WTC11 (cell line): Measurements from ENCODE around the gene EXOSC2. TPM values are rescaled to one million over a fixed set of nuclear protein-coding genes. Genes with fewer than 3 reads are reported as not detected.
A peak's percentile ranks its signal among the peaks of the same experiment; 100 is the strongest.

Experiments used
- CREM ChIP-seq: sonication (generic); formaldehyde crosslinking; IDR thresholded peaks from 2 replicates; pipeline ENCODE4 v1.8.1; 2022; ENCODE audit warnings: mild to moderate bottlenecking, missing genetic modification reagents, moderate library complexity
- ELF4 ChIP-seq: sonication (generic); formaldehyde crosslinking; IDR thresholded peaks from 2 replicates; pipeline ENCODE4 v1.8.1; 2022; ENCODE audit warnings: low read depth, mild to moderate bottlenecking, moderate library complexity, missing genetic modification reagents
- ETV6 ChIP-seq: sonication (generic); formaldehyde crosslinking; IDR thresholded peaks from 2 replicates; pipeline ENCODE4 v1.8.1; 2022; ENCODE audit warnings: mild to moderate bottlenecking, missing genetic modification reagents
- GRHL2 ChIP-seq: fragments of 250-450 bp; sonication (Bioruptor Pico); IDR thresholded peaks from 2 replicates; pipeline ENCODE4 v1.8.0; 2022; ENCODE audit warnings: mild to moderate bottlenecking, moderate library complexity; ENCODE audit not compliant: insufficient replicate concordance, severe bottlenecking
- JAZF1 ChIP-seq: fragments of 250-450 bp; sonication (Bioruptor Pico); IDR thresholded peaks from 2 replicates; pipeline ENCODE4 v1.9.0; 2021; ENCODE audit warnings: moderate library complexity, mild to moderate bottlenecking, inconsistent platforms
- KAT7 ChIP-seq: sonication (generic); formaldehyde crosslinking; IDR thresholded peaks from 2 replicates; pipeline ENCODE4 v1.8.1; 2023; ENCODE audit warnings: missing genetic modification reagents, mild to moderate bottlenecking, borderline replicate concordance
- NR1H2 ChIP-seq: sonication (generic); formaldehyde crosslinking; IDR thresholded peaks from 2 replicates; pipeline ENCODE4 v1.9.0; 2021; ENCODE audit warnings: mild to moderate bottlenecking, moderate library complexity, missing genetic modification reagents
- NR2C2 ChIP-seq: sonication (generic); formaldehyde crosslinking; IDR thresholded peaks from 2 replicates; pipeline ENCODE4 v1.8.0; 2022; ENCODE audit warnings: mild to moderate bottlenecking, missing genetic modification reagents
- RORB ChIP-seq: fragments of 250-450 bp; sonication (Bioruptor Pico); IDR thresholded peaks from 2 replicates; pipeline ENCODE4 v1.9.0; 2021; ENCODE audit warnings: mild to moderate bottlenecking
- TCF7 ChIP-seq: sonication (generic); formaldehyde crosslinking; IDR thresholded peaks from 2 replicates; pipeline ENCODE4 v1.8.0; 2022; ENCODE audit warnings: mild to moderate bottlenecking, low read depth, missing genetic modification reagents, moderate library complexity
- ZNF263 ChIP-seq: sonication (generic); formaldehyde crosslinking; IDR thresholded peaks from 2 replicates; pipeline ENCODE4 v1.8.1; 2022; ENCODE audit warnings: low read depth, mild to moderate bottlenecking, moderate library complexity, missing genetic modification reagents
- ZNF317 ChIP-seq: sonication (generic); formaldehyde crosslinking; IDR thresholded peaks from 2 replicates; pipeline ENCODE4 v1.8.1; 2023; ENCODE audit warnings: low read depth, mild to moderate bottlenecking, moderate library complexity, missing genetic modification reagents, borderline replicate concordance
- total RNA-seq: library from RNA; stranded (reverse); gene quantifications from 3 replicates; pipeline ENCODE4 v1.2.3, GENCODE V29; 2021
- TF ChIP-seq, protein P1 (sequence below): fragments of 200-600 bp; IDR thresholded peaks from 2 replicates; pipeline ENCODE4 v1.8.0; 2022; ENCODE audit warnings: antibody characterized with exemption
- TF ChIP-seq, protein P2 (sequence below): sonication (generic); formaldehyde crosslinking; IDR thresholded peaks from 2 replicates; pipeline ENCODE4 v1.8.1; 2022; ENCODE audit warnings: missing genetic modification reagents, borderline replicate concordance
- TF ChIP-seq, protein P3 (sequence below): sonication (generic); formaldehyde crosslinking; IDR thresholded peaks from 2 replicates; pipeline ENCODE4 v1.8.0; 2023; ENCODE audit warnings: missing genetic modification reagents, mild to moderate bottlenecking, borderline replicate concordance
- TF ChIP-seq, protein P4 (sequence below): fragments of 250-450 bp; sonication (Bioruptor Pico); conservative IDR thresholded peaks from 2 replicates; pipeline ENCODE4 v1.9.0; 2021; ENCODE audit warnings: mild to moderate bottlenecking
- TF ChIP-seq, protein P5 (sequence below): sonication (generic); formaldehyde crosslinking; IDR thresholded peaks from 2 replicates; pipeline ENCODE4 v1.8.1; 2022; ENCODE audit warnings: mild to moderate bottlenecking, missing genetic modification reagents, moderate library complexity, borderline replicate concordance
- TF ChIP-seq, protein P6 (sequence below): sonication (generic); formaldehyde crosslinking; IDR thresholded peaks from 2 replicates; pipeline ENCODE4 v1.8.1; 2023; ENCODE audit warnings: mild to moderate bottlenecking, missing genetic modification reagents
- TF ChIP-seq, protein P7 (sequence below): fragments of 250-450 bp; sonication (Bioruptor Pico); IDR thresholded peaks from 2 replicates; pipeline ENCODE4 v1.9.0; 2021; ENCODE audit warnings: mild to moderate bottlenecking
- TF ChIP-seq, protein P8 (sequence below): sonication (generic); formaldehyde crosslinking; IDR thresholded peaks from 2 replicates; pipeline ENCODE4 v1.8.1; 2022; ENCODE audit warnings: low read depth, mild to moderate bottlenecking, moderate library complexity, missing genetic modification reagents, borderline replicate concordance

Gene EXOSC2
- total RNA-seq, 1 experiment from 2014 or later: 76.1 TPM

DNA sequence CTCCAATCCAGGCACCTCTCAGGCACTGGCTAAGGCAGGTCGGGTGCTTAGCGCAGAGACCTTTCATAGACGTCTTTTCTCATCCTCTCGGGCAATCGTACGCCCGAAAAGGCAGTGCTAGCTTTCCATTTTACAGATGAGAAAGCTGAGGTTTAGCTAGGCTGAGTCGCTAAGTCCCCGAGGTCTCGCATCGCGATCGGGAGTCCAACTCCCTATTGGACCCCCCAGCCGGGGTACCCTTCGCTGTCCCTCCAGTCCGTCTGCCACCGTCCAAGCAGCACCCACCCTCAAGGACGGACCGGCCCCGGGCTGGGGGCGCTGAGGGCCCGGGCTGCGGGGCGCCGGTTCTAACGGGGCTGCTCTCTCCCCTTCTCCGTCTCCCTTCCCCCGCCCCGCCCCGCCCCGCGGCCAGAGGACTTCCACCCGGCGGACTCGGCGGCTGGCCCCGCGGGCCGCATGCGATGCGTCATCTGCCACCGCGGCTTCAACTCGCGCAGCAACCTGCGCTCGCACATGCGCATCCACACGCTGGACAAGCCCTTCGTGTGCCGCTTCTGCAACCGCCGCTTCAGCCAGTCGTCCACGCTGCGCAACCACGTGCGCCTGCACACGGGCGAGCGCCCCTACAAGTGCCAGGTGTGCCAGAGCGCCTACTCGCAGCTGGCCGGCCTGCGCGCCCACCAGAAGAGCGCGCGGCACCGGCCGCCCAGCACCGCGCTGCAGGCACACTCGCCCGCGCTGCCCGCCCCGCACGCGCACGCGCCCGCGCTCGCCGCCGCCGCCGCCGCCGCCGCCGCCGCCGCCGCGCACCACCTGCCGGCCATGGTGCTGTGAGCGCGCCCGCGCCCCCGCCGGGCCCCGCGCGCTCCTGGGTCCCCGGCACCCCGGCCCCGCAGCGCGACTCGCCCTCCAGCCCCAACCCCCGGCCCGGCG, 12.5 kb upstream of the EXOSC2 start (continued):
- no peak for TF ChIP-seq KAT7 (CRISPR knock-in tag)
- no peak for TF ChIP-seq ELF4 (CRISPR knock-in tag)
- TF ChIP-seq, protein P1, sequence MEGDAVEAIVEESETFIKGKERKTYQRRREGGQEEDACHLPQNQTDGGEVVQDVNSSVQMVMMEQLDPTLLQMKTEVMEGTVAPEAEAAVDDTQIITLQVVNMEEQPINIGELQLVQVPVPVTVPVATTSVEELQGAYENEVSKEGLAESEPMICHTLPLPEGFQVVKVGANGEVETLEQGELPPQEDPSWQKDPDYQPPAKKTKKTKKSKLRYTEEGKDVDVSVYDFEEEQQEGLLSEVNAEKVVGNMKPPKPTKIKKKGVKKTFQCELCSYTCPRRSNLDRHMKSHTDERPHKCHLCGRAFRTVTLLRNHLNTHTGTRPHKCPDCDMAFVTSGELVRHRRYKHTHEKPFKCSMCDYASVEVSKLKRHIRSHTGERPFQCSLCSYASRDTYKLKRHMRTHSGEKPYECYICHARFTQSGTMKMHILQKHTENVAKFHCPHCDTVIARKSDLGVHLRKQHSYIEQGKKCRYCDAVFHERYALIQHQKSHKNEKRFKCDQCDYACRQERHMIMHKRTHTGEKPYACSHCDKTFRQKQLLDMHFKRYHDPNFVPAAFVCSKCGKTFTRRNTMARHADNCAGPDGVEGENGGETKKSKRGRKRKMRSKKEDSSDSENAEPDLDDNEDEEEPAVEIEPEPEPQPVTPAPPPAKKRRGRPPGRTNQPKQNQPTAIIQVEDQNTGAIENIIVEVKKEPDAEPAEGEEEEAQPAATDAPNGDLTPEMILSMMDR: no peak
- TF ChIP-seq NR2C2: peak; percentile 48; the same call in 1 of the 2 replicates
- TF ChIP-seq, protein P2, sequence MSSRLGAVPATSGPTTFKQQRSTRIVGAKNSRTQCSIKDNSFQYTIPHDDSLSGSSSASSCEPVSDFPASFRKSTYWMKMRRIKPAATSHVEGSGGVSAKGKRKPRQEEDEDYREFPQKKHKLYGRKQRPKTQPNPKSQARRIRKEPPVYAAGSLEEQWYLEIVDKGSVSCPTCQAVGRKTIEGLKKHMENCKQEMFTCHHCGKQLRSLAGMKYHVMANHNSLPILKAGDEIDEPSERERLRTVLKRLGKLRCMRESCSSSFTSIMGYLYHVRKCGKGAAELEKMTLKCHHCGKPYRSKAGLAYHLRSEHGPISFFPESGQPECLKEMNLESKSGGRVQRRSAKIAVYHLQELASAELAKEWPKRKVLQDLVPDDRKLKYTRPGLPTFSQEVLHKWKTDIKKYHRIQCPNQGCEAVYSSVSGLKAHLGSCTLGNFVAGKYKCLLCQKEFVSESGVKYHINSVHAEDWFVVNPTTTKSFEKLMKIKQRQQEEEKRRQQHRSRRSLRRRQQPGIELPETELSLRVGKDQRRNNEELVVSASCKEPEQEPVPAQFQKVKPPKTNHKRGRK (CRISPR knock-in tag): no peak
- TF ChIP-seq, protein P3, sequence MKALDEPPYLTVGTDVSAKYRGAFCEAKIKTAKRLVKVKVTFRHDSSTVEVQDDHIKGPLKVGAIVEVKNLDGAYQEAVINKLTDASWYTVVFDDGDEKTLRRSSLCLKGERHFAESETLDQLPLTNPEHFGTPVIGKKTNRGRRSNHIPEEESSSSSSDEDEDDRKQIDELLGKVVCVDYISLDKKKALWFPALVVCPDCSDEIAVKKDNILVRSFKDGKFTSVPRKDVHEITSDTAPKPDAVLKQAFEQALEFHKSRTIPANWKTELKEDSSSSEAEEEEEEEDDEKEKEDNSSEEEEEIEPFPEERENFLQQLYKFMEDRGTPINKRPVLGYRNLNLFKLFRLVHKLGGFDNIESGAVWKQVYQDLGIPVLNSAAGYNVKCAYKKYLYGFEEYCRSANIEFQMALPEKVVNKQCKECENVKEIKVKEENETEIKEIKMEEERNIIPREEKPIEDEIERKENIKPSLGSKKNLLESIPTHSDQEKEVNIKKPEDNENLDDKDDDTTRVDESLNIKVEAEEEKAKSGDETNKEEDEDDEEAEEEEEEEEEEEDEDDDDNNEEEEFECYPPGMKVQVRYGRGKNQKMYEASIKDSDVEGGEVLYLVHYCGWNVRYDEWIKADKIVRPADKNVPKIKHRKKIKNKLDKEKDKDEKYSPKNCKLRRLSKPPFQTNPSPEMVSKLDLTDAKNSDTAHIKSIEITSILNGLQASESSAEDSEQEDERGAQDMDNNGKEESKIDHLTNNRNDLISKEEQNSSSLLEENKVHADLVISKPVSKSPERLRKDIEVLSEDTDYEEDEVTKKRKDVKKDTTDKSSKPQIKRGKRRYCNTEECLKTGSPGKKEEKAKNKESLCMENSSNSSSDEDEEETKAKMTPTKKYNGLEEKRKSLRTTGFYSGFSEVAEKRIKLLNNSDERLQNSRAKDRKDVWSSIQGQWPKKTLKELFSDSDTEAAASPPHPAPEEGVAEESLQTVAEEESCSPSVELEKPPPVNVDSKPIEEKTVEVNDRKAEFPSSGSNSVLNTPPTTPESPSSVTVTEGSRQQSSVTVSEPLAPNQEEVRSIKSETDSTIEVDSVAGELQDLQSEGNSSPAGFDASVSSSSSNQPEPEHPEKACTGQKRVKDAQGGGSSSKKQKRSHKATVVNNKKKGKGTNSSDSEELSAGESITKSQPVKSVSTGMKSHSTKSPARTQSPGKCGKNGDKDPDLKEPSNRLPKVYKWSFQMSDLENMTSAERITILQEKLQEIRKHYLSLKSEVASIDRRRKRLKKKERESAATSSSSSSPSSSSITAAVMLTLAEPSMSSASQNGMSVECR (CRISPR knock-in tag): peak; percentile 93
- TF ChIP-seq, protein P4, sequence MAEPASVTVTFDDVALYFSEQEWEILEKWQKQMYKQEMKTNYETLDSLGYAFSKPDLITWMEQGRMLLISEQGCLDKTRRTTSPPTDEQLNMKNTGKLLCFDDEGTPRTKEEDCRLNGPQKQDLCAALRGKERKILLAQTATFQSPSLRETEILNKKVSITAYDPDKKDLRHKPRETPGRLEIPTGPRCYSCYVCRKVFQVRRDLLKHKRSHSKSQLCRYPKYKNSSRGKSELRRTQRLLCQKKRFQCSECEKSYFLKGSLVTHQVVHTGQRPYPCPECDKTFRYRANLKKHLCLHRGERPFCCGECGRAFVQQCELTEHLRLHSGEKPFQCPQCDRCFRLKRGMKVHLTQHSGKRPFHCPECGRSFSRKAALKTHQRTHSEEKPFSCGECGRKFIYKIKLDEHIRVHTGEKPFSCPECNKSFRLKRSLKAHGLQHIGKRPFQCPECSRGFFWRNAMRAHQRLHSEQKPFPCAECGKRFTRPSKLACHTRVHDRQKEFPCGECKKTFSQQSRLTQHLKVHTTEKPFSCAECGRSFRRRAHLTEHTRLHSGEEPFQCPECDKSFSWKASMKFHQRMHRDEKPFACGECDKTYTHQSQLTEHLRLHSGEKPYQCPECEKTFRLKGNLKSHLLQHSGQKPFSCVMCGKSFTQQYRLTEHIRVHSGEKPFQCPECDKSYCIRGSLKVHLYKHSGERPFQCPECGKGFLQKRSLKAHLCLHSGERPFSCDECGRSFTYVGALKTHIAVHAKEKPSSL (CRISPR knock-in tag): no peak
- TF ChIP-seq, protein P5, sequence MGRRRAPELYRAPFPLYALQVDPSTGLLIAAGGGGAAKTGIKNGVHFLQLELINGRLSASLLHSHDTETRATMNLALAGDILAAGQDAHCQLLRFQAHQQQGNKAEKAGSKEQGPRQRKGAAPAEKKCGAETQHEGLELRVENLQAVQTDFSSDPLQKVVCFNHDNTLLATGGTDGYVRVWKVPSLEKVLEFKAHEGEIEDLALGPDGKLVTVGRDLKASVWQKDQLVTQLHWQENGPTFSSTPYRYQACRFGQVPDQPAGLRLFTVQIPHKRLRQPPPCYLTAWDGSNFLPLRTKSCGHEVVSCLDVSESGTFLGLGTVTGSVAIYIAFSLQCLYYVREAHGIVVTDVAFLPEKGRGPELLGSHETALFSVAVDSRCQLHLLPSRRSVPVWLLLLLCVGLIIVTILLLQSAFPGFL (CRISPR knock-in tag): no peak
- TF ChIP-seq, protein P6, sequence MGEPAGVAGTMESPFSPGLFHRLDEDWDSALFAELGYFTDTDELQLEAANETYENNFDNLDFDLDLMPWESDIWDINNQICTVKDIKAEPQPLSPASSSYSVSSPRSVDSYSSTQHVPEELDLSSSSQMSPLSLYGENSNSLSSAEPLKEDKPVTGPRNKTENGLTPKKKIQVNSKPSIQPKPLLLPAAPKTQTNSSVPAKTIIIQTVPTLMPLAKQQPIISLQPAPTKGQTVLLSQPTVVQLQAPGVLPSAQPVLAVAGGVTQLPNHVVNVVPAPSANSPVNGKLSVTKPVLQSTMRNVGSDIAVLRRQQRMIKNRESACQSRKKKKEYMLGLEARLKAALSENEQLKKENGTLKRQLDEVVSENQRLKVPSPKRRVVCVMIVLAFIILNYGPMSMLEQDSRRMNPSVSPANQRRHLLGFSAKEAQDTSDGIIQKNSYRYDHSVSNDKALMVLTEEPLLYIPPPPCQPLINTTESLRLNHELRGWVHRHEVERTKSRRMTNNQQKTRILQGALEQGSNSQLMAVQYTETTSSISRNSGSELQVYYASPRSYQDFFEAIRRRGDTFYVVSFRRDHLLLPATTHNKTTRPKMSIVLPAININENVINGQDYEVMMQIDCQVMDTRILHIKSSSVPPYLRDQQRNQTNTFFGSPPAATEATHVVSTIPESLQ (CRISPR knock-in tag): no peak
- peak; percentile 59; the same call in 1 of the 2 replicates for TF ChIP-seq TCF7 (CRISPR knock-in tag)
- TF ChIP-seq JAZF1 (CRISPR knock-in tag): no peak
- no peak for TF ChIP-seq GRHL2 (CRISPR knock-in tag)
- TF ChIP-seq ZNF317 (CRISPR knock-in tag): no peak
- TF ChIP-seq, protein P7, sequence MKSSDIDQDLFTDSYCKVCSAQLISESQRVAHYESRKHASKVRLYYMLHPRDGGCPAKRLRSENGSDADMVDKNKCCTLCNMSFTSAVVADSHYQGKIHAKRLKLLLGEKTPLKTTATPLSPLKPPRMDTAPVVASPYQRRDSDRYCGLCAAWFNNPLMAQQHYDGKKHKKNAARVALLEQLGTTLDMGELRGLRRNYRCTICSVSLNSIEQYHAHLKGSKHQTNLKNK (CRISPR knock-in tag): no peak
- TF ChIP-seq ZNF263 (CRISPR knock-in tag): 0 out of 2 replicates have a peak, but pooled peaks have one; percentile 1
- peak; percentile 94 for TF ChIP-seq ETV6 (CRISPR knock-in tag)
- peak; percentile 59; the same call in 1 of the 2 replicates for TF ChIP-seq CREM (CRISPR knock-in tag)
- TF ChIP-seq, protein P8, sequence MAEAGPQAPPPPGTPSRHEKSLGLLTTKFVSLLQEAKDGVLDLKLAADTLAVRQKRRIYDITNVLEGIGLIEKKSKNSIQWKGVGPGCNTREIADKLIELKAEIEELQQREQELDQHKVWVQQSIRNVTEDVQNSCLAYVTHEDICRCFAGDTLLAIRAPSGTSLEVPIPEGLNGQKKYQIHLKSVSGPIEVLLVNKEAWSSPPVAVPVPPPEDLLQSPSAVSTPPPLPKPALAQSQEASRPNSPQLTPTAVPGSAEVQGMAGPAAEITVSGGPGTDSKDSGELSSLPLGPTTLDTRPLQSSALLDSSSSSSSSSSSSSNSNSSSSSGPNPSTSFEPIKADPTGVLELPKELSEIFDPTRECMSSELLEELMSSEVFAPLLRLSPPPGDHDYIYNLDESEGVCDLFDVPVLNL (CRISPR knock-in tag): peak; percentile 76; the same call in 1 of the 2 replicates
- no peak for TF ChIP-seq NR1H2
- TF ChIP-seq RORB: no peak
